ENCODE data around the gene NRARP. TPM values are rescaled to one million over a fixed set of nuclear protein-coding genes. Genes with fewer than 3 reads are reported as not detected.
A peak's percentile ranks its signal among the peaks of the same experiment; 100 is the strongest.

Gene NRARP
- total and polyA plus RNA-seq, 2 experiments from 2014 or later = 4.0 to 55.1 TPM

DNA sequence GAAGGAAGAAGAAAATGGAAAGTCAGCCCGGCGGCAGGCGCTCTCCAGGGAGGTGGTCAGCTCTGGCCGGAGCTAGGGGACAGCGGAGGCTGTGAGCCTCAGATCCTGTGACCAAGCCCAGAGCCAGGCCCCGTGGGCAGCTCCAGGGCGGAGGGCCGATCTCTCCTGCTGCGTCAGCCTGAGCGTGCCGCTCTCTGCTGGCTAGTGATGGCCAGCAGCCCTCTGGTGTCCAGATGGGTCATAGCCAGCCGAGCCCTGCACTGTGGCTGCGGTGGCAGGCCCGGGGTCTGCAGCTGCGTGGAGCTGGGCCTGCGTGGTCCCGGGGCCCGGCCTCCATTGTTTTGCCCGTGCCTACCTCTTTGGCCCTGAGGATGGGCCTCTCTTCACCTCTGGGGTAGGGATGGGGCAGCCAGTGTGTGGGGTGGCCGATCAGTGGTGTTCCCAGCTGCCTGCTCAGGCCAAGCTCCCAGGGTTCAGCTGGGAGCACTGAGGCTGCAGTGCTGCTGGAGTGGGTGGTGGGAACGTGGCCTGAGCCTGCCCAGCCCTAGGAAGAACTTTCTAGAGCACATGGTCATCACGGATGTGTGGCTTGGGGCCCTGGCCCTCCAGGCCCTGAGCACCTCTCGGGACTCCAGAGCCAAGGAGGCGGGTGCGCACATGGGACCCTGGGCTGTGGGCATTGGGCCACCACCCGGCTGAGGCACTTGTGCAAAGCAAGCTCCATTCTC is 17.1 kb upstream of the NRARP start:
- peak; percentile 62 for DNase-seq (ENCODE audit: low spot score)
- no peak overlapping the region for H3K4me2 ChIP-seq
- peaks cover 5% of the 10 kb centered on the region for H3K27me3 Mint-ChIP-seq (ENCODE audit: insufficient read depth, low read depth, poor library complexity)
- TF ChIP-seq, protein P1, sequence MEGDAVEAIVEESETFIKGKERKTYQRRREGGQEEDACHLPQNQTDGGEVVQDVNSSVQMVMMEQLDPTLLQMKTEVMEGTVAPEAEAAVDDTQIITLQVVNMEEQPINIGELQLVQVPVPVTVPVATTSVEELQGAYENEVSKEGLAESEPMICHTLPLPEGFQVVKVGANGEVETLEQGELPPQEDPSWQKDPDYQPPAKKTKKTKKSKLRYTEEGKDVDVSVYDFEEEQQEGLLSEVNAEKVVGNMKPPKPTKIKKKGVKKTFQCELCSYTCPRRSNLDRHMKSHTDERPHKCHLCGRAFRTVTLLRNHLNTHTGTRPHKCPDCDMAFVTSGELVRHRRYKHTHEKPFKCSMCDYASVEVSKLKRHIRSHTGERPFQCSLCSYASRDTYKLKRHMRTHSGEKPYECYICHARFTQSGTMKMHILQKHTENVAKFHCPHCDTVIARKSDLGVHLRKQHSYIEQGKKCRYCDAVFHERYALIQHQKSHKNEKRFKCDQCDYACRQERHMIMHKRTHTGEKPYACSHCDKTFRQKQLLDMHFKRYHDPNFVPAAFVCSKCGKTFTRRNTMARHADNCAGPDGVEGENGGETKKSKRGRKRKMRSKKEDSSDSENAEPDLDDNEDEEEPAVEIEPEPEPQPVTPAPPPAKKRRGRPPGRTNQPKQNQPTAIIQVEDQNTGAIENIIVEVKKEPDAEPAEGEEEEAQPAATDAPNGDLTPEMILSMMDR (conservative IDR thresholded peaks at IDR 0.05; ENCODE audit: low read depth in 2 of 2) = peak; percentile 21 to 68; a peak in 2 of 4 replicates
- no peak for TF ChIP-seq NANOG (IDR thresholded peaks at IDR 0.05; ENCODE audit: borderline replicate concordance)
- H3K27ac Mint-ChIP-seq = no peak overlapping the region
- no peak overlapping the region for H2AFZ ChIP-seq
- H3K36me3 Mint-ChIP-seq (ENCODE audit: low read depth) = no peaks in the 10 kb centered on the region
- H3K4me1 ChIP-seq (ENCODE audit: insufficient read depth) = peaks cover 20% of the 10 kb centered on the region; the same call in 1 of the 2 replicates
- peaks cover 3% of the 10 kb centered on the region; the same call in 1 of the 3 replicates for H3K9me3 Mint-ChIP-seq
- no peak overlapping the region for H3K27ac ChIP-seq (ENCODE audit: low read depth)
- H3K4me3 Mint-ChIP-seq = no peak overlapping the region
- H4K20me1 ChIP-seq (replicated peaks; ENCODE audit: insufficient read depth) = no peaks in the 10 kb centered on the region
- H3K27me3 ChIP-seq (ENCODE audit: insufficient read depth) = no peaks in the 10 kb centered on the region
- peak; percentile 15 for ATAC-seq
- H3K9me2 ChIP-seq (ENCODE audit: insufficient read depth) = no peaks in the 10 kb centered on the region
- no peaks in the 10 kb centered on the region for H3F3A ChIP-seq (replicated peaks; ENCODE audit: low read depth)
- H3K4me1 Mint-ChIP-seq = no peaks in the 10 kb centered on the region; the same call in 2 of the 3 replicates
- no peaks in the 10 kb centered on the region for H3K36me3 ChIP-seq (ENCODE audit: insufficient read depth)
- no peaks in the 10 kb centered on the region for H3K79me2 ChIP-seq (replicated peaks; ENCODE audit: insufficient read depth)
- H3K4me3 ChIP-seq = no peak overlapping the region

DNA sequence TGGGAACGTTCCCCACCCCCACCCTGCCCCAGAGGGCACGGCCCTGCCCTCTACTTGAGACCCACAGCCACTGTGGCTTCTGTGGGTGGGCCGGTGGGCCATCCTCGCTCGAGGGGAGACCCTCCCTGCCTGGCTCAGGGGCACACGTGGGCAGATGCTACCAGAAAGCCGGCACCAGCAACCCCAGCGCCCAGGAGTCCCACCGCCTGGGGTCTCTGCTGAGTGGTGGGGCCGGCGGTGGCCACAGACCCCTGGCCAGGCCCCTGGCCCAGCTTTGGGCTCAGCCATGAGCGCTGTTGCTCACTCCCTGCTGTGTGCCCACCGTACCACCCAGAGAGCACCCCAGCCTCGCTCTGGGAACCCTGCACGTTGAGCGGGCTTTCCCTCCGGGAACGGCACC is 16.5 kb upstream of the NRARP start:
- H3K4me1 Mint-ChIP-seq = peaks cover under 1% of the 10 kb centered on the region; the same call in 2 of the 3 replicates
- H3K27me3 ChIP-seq (ENCODE audit: insufficient read depth) = no peaks in the 10 kb centered on the region
- H3K9me3 Mint-ChIP-seq = 0 out of 3 replicates have a peak, but pooled peaks cover 3% of the 10 kb centered on the region
- no peaks in the 10 kb centered on the region for H3F3A ChIP-seq (replicated peaks; ENCODE audit: low read depth)
- H3K4me3 ChIP-seq = no peak overlapping the region
- no peak overlapping the region for H3K4me2 ChIP-seq
- H3K27ac Mint-ChIP-seq = no peak overlapping the region
- H3K4me1 ChIP-seq (ENCODE audit: insufficient read depth) = peaks cover 21% of the 10 kb centered on the region; the same call in 1 of the 2 replicates
- H3K27ac ChIP-seq (ENCODE audit: low read depth) = no peak overlapping the region
- peaks cover 5% of the 10 kb centered on the region for H3K27me3 Mint-ChIP-seq (ENCODE audit: insufficient read depth, low read depth, poor library complexity)
- no peaks in the 10 kb centered on the region for H4K20me1 ChIP-seq (replicated peaks; ENCODE audit: insufficient read depth)
- DNase-seq (ENCODE audit: low spot score) = no peak
- ATAC-seq = no peak
- H3K4me3 Mint-ChIP-seq = no peak overlapping the region
- H2AFZ ChIP-seq = no peak overlapping the region
- no peaks in the 10 kb centered on the region for H3K9me2 ChIP-seq (ENCODE audit: insufficient read depth)
- H3K36me3 Mint-ChIP-seq (ENCODE audit: low read depth) = no peaks in the 10 kb centered on the region
- no peaks in the 10 kb centered on the region for H3K36me3 ChIP-seq (ENCODE audit: insufficient read depth)
- no peaks in the 10 kb centered on the region for H3K79me2 ChIP-seq (replicated peaks; ENCODE audit: insufficient read depth)
- no peak for TF ChIP-seq ZNF114 (CRISPR knock-in tag; IDR thresholded peaks at IDR 0.05)
- TF ChIP-seq, protein P2, sequence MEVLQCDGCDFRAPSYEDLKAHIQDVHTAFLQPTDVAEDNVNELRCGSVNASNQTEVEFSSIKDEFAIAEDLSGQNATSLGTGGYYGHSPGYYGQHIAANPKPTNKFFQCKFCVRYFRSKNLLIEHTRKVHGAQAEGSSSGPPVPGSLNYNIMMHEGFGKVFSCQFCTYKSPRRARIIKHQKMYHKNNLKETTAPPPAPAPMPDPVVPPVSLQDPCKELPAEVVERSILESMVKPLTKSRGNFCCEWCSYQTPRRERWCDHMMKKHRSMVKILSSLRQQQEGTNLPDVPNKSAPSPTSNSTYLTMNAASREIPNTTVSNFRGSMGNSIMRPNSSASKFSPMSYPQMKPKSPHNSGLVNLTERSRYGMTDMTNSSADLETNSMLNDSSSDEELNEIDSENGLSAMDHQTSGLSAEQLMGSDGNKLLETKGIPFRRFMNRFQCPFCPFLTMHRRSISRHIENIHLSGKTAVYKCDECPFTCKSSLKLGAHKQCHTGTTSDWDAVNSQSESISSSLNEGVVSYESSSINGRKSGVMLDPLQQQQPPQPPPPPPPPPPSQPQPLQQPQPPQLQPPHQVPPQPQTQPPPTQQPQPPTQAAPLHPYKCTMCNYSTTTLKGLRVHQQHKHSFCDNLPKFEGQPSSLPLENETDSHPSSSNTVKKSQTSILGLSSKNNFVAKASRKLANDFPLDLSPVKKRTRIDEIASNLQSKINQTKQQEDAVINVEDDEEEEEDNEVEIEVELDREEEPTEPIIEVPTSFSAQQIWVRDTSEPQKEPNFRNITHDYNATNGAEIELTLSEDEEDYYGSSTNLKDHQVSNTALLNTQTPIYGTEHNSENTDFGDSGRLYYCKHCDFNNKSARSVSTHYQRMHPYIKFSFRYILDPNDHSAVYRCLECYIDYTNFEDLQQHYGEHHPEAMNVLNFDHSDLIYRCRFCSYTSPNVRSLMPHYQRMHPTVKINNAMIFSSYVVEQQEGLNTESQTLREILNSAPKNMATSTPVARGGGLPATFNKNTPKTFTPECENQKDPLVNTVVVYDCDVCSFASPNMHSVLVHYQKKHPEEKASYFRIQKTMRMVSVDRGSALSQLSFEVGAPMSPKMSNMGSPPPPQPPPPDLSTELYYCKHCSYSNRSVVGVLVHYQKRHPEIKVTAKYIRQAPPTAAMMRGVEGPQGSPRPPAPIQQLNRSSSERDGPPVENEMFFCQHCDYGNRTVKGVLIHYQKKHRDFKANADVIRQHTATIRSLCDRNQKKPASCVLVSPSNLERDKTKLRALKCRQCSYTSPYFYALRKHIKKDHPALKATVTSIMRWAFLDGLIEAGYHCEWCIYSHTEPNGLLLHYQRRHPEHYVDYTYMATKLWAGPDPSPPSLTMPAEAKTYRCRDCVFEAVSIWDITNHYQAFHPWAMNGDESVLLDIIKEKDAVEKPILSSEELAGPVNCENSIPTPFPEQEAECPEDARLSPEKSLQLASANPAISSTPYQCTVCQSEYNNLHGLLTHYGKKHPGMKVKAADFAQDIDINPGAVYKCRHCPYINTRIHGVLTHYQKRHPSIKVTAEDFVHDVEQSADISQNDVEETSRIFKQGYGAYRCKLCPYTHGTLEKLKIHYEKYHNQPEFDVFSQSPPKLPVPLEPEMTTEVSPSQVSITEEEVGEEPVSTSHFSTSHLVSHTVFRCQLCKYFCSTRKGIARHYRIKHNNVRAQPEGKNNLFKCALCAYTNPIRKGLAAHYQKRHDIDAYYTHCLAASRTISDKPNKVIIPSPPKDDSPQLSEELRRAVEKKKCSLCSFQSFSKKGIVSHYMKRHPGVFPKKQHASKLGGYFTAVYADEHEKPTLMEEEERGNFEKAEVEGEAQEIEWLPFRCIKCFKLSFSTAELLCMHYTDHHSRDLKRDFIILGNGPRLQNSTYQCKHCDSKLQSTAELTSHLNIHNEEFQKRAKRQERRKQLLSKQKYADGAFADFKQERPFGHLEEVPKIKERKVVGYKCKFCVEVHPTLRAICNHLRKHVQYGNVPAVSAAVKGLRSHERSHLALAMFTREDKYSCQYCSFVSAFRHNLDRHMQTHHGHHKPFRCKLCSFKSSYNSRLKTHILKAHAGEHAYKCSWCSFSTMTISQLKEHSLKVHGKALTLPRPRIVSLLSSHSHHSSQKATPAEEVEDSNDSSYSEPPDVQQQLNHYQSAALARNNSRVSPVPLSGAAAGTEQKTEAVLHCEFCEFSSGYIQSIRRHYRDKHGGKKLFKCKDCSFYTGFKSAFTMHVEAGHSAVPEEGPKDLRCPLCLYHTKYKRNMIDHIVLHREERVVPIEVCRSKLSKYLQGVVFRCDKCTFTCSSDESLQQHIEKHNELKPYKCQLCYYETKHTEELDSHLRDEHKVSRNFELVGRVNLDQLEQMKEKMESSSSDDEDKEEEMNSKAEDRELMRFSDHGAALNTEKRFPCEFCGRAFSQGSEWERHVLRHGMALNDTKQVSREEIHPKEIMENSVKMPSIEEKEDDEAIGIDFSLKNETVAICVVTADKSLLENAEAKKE (CRISPR knock-in tag; IDR thresholded peaks at IDR 0.05) = no peak
- no peak for TF ChIP-seq ZNF331 (CRISPR knock-in tag; IDR thresholded peaks at IDR 0.05; ENCODE audit: low read depth)
- TF ChIP-seq NANOG (IDR thresholded peaks at IDR 0.05; ENCODE audit: borderline replicate concordance) = no peak
- no peak for TF ChIP-seq CREB1 (CRISPR knock-in tag; IDR thresholded peaks at IDR 0.05; ENCODE audit: low read depth)
- TF ChIP-seq, protein P3, sequence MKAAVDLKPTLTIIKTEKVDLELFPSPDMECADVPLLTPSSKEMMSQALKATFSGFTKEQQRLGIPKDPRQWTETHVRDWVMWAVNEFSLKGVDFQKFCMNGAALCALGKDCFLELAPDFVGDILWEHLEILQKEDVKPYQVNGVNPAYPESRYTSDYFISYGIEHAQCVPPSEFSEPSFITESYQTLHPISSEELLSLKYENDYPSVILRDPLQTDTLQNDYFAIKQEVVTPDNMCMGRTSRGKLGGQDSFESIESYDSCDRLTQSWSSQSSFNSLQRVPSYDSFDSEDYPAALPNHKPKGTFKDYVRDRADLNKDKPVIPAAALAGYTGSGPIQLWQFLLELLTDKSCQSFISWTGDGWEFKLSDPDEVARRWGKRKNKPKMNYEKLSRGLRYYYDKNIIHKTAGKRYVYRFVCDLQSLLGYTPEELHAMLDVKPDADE (IDR thresholded peaks at IDR 0.05) = no peak
- no peak for TF ChIP-seq EZH2phosphoT487 (IDR thresholded peaks at IDR 0.05; ENCODE audit: unreplicated experiment)
- TF ChIP-seq EZH2 (IDR thresholded peaks at IDR 0.05; ENCODE audit: low read depth, unreplicated experiment) = no peak
- TF ChIP-seq JUNB (IDR thresholded peaks at IDR 0.05; ENCODE audit: unreplicated experiment) = no peak
- TF ChIP-seq POLR2AphosphoS5 (IDR thresholded peaks at IDR 0.05; ENCODE audit: low read depth) = no peak
